ENCODE results near the gene C6orf15.

C6orf15 gene

DNA sequence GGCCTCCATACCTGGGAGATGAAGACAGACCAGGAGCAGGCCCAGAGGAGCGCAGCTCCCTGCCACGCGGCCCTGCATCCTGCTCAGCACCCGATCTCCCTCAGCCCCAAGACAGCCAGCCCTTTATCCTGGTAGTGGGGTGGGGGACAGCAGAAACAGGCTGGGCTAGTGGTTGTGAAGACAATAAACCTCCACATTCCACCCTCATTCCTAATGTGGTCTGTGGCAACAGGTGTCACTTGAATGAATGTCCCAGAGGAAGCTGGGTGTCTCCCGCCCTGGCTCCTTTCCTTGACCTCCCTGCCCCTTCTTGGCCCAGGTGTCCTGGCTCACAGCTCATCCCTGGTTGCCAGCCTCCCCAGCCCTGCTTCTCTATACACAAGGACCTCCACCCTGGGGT is at the start of gene C6orf15:
Gene C6orf15 (minus strand): TSS at position 98 of the 400 bp plus-strand sequence. CDS start 20 bp downstream, at position 78.
- DNase-seq = no peak

GRCh38 chr6:31161216-31162126 is 49.1 kb upstream of the C6orf15 start:
- DNase-seq = no peak

DNA sequence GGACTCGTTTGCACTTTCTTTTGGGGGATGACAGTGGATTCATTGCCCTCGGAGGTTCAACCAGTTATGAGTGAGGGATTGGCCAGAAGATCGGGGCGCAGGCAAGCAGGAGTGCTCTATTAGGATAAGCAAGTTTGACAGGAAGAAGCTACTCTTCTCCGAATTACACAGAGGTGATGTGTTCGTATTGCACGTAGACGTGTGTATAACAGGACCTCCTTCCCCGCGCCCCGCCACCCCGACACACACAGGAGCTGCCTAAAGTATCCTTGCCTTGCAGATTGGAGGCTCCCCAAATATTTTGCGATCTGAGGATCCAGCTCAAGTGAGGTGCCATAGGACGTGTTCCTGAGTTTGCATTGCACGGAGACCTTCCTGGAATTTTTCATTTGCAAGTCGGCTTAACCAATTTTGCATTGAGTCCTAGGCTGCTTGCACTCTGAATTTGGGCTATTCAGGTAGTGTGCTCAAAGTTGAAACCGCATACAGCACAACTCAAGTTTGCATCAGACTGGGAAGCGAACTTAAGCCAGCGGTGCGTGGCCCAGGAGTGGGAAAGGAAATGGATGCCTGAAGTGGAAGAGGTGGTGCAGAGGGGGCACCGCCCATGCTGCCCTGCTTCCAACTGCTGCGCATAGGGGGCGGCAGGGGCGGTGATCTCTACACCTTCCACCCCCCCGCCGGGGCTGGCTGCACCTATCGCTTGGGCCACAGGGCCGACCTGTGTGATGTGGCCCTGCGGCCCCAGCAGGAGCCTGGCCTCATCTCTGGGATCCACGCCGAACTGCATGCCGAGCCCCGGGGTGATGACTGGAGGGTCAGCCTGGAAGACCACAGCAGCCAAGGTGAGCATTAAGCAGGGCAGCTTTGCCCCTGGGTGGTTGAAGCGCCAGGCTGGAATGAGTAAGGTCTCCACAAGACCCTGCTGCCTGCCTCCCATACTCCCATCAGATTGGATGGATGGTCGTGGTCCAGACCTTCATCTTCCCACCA is 46.8 kb upstream of the C6orf15 start:
- DNase-seq = no peak

GRCh38 chr6:31158140-31158862 is 45.9 kb upstream of the C6orf15 start, which contains the start of gene TCF19:
Gene TCF19 (plus strand): TSS chr6:31158589. CDS start chr6:31159470, 881 bp downstream.
- peak; percentile 99 for DNase-seq

DNA sequence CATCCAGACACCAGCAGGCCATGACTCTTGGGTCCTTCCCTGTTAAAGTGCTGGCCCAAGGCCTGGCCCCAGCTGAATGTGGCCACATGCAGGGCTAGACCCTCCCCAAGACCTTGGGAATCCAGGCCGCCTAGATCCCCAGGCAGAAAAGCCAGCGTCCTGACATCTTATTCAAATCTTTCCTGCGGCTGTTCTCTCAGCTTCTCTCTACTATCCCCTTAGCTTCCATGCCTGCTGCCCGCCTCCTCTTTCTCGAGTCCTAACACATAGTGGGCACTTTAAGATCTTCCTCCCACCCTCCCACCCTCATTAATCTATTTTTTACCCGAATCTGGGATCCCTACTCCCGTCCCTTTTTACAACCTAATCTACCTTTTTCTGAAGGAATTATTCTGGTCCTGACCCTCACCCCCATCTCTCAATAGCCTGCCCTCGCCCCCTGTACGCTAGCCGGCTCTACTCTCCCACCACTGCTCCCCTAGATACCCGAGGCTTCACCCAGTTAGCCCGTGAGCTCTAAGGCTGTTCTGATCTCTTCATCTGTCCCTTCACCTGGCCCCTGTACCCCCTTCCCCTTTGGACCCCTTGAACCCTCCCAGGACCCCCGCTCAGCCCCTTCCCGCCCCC is 45.3 kb upstream of the C6orf15 start, which contains the start of gene CCHCR1:
Gene CCHCR1 (minus strand): TSS at position 290 of the 627 bp plus-strand sequence. CDS start 202 bp downstream, at position 88.
- no peak for DNase-seq

GRCh38 chr6:31156641-31157040 is 44.3 kb upstream of the C6orf15 start:
- no peak for DNase-seq

GRCh38 chr6:31154436-31154835 is 42.1 kb upstream of the C6orf15 start:
- DNase-seq = no peak

DNA sequence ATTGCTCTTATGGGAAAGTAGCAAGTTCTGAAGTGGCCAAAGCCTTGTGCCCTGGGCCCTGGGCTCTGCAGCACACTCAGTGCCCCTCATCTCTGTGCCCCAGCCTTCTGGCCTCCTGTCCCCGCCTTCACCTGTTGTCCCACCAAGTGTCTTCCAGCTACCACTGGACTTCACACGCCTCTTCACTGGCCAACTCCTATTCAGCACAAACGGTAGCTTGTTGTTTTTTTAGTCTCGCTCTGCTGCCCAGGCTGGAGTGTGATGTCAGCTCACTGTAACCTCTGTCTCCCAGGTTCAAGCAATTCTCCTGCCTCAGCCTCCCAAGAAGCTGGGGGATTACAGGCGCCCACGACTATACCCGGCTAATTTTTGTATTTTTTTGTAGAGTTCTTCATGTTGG is 40.4 kb upstream of the C6orf15 start:
- no peak for DNase-seq

DNA sequence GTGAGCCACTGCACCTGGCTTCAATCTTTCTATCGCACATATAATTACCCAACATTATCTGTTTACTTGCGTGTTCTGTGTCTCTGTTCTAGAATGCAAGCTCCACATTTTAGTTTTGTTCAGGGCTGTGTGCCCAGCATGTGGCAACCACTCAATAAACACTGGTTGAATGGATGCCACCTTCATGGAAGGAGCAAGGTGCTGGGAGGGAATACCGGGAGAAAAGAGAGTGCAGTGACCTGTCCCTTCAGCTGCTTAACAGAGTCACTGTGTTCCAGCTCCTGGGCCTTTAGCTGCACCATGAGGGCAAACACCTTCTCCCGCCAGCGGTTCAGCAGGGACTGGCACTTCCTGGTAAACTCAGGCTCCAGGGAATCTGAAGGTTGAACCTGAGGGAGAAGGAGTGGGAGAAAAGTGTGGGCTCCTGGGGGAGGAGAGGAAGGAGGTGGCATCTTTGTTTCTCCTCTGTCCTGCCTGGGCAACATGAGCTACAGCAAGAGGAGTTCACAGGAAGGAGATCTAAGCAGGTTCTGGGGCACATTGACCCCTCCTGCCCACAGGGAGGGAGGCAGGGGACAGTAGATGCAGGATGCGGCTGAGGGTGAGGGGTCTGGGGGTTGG is 37.6 kb upstream of the C6orf15 start:
- DNase-seq = no peak

DNA sequence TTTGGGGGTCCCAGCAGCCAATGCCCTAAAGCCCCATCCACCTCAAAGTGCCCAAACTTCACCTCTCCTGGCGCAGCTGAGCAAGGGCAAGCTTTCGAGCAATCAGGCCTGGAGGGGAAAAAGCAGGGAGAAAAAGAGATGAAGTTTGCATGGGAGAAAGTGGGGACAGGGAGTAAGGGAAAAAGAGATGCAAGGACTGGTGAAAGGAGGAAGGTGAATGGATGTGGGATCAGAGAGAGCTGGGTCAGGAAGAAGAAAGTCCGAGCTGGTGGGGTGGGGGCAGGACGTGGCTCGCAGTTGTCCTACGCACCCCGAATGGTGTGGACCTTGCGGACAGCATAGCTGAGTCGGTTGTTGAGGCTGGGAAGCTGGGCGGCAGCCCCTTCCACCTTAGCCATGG is 33.0 kb upstream of the C6orf15 start:
- DNase-seq = no peak

- no peak for DNase-seq
Measured at GRCh38 chr6:31144970-31145340, 32.6 kb upstream of the C6orf15 start.

- DNase-seq = no peak
Measured at GRCh38 chr6:31144296-31144969, 32.1 kb upstream of the C6orf15 start.

DNA sequence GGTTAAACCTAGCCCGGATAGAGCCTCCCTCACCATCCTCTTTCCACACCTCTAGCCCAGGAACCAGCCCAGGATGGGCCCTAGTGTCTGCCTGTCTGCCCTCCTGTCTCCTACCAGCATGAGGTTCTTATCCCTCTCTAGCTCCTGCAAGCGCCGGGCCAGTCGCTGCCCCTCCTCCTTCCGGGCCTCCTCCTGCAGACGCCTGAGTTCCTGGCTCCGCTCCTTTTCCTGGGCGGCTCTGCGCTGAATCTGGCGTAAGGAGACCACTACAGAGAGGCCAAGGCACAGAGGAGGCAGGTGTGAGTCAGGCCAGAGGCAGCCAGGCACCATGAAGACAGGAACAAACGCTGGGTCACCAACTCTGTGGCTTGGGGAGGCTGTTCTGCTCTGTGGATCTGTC is 30.8 kb upstream of the C6orf15 start:
- DNase-seq = no peak

DNA sequence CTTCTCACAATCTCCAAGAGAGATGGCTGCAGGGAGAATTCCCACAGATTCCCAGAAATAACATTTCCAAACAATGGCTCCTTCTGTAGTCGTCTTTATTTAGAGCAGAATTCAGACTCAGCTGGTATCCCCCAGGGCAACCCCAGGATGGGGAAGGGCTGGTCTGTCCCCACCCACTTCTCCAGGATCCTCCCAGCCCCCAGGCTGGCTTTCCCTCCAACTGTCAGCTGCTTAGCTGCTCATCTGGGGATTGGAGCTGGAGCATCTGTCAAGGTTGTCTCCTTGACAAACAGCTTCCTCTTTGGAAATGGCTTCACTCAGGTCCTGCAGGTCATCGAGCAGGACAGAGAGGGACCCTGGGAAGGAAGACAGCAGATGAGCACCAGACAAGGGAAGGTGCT is 30.0 kb upstream of the C6orf15 start:
- DNase-seq = no peak

- DNase-seq = no peak
Measured at GRCh38 chr6:31140643-31141042, 28.3 kb upstream of the C6orf15 start.

DNA sequence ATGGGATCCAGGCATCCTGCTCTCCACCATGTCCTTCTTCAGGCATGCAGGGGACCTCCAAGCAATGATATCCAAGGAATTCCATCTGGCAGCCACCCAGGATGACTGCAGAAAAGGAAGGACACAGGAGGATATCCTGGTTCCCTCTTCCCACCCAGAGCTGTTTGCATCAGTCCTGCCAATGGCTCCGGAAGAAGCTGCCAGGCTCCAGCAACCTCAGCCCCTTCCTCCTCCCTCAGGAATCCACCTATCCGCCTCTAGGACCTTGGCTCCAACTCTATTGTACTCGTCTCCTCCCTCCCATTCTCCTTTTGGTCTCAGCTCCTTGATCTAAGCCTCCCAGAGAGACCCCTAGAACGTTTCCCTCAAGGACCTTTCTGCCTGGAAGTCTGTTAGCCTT is 27.2 kb upstream of the C6orf15 start:
- no peak for DNase-seq

DNA sequence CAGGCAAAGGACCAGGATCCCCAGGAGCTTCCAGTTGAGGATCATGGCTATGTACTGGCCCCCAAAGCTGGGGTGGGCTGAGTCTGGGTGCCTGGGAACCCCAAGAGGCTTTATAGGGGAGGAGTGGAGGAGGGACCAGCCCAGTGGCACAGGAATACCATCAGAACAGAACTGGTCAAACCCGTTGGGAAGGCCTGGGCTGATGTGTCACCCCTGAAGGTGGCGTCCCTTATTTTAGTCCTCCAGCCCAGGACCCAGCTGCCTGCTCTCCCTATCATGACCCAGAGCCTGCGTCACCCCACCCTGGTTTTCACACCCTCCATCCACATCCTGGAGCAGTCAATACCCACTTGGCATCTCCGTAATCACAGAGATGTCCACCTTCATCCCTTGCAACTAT is 26.6 kb upstream of the C6orf15 start, which contains the start of gene PSORS1C2:
Gene PSORS1C2 (minus strand): TSS at position 85 of the 400 bp plus-strand sequence. CDS start 40 bp downstream, at position 45.
- DNase-seq = no peak

DNA sequence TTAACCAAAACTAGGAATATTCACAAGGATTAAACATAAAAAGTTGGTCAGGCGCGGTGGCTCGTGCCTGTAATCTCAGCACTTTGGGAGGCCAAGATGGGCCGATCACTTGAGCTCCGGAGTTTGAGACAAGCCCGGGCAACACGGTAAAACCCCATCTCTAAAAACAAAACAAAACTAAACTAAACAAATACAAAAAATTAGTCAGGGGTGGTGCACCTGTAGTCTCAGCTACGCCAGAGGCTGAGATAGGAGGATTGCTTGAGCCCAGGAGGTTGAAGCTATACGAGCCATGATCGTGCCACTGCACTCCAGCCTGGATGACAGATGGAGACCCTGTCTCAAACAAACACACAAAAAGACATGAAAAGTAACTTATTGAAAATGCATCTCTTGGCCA is 23.3 kb upstream of the C6orf15 start:
- DNase-seq = no peak

DNA sequence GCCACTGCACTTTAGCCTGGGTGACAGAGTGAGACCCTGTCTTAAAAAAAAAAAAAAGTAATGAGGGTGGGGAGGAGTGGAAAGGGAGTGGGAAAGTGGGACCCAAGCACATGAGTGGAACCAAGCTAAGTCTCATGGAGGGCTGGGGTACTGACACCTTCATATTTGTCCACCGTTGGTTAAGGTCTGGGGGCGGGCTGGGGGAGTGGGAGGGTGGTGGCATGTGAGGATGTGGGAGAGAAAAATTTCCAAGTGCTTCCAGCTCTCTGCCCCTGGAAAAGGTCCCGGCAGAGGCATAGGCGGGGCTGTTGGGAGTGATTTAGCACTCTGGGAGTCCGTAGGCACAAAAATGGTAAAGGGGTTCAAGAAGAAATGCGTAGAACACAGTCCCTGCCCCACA is 20.4 kb upstream of the C6orf15 start:
- no peak for DNase-seq

GRCh38 chr6:31131595-31131994 is 19.2 kb upstream of the C6orf15 start:
- no peak for DNase-seq

DNA sequence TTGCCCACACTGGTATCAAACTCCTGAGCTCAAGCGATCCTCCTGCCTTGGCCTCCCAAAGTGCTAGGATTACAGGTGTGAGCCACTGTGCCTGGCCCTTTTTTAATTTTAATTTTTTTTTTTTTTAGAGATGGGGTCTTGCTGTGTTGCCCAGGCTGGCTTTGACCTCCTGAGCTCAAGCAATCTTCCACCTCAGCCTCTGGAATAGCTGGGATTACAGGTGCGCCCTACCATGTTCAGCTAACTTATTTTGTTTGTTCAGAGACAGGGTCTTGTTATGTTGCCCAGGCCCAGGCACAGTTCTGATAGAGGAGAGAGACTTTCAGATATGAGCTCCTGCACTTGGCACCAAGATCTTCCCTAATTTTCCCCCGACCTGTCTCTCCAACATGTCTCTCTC is 18.4 kb upstream of the C6orf15 start:
- DNase-seq = no peak

Data from activated CD4-positive, alpha-beta T cell treated with anti-CD3 and anti-CD28 coated beads, Interleukin-2, amount 50 U/mL, for 4 hours (primary cell).